GM10248 (cell line): ENCODE measurements around the gene NDUFS8.

Experiments used
- CTCF ChIA-PET: fragments of 300-600 bp; sonication (Branson Sonifier 250); formaldehyde crosslinking; extraction: SDS; loops from one replicate; lab custom pipeline; 2021; ENCODE audit warnings: antibody characterized with exemption; lab: Yijun Ruan, JAX
- POLR2A ChIA-PET: fragments of 350-650 bp; sonication (Branson Sonifier 250); formaldehyde crosslinking; extraction: SDS; loops from one replicate; lab custom pipeline; 2020; ENCODE audit warnings: antibody characterized with exemption; lab: Yijun Ruan, JAX
- DNase-seq: peaks from one replicate; pipeline ENCODE4 v3.0.0; 2012; ENCODE audit errors: extremely low spot score
- TF ChIP-seq, protein P1 (sequence below): IDR thresholded peaks from 2 replicates; pipeline ENCODE4 v1.5.1; 2012; ENCODE audit warnings: mild to moderate bottlenecking, low read depth; ENCODE audit errors: extremely low read depth, missing control alignments, control extremely low read depth

The NDUFS8 gene

DNA sequence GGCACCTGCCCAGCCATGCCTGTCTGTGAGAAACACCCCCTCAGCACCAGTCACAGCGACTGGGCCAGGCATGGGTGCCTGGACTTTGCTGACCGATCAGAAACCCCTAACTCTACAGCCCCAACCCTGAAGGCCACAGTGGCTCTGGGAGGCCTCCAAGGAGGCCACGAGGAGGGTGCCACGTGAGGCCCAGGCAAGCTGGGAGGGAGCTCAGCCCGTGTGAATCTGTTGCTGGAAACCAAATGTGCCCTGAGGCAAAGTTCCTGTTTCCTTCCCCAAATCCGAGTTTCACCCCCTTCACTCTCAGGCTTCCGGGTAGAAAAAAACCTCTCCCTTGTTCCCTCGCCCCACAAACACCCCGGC, 27.9 kb upstream of the NDUFS8 start:
- TF ChIP-seq, protein P1, sequence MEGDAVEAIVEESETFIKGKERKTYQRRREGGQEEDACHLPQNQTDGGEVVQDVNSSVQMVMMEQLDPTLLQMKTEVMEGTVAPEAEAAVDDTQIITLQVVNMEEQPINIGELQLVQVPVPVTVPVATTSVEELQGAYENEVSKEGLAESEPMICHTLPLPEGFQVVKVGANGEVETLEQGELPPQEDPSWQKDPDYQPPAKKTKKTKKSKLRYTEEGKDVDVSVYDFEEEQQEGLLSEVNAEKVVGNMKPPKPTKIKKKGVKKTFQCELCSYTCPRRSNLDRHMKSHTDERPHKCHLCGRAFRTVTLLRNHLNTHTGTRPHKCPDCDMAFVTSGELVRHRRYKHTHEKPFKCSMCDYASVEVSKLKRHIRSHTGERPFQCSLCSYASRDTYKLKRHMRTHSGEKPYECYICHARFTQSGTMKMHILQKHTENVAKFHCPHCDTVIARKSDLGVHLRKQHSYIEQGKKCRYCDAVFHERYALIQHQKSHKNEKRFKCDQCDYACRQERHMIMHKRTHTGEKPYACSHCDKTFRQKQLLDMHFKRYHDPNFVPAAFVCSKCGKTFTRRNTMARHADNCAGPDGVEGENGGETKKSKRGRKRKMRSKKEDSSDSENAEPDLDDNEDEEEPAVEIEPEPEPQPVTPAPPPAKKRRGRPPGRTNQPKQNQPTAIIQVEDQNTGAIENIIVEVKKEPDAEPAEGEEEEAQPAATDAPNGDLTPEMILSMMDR: no peak
- ChIA-PET CTCF (interaction anchor here (1.0 to 1.7 kb wide), 5 partner anchors 8 to 212 kb away, joined by 3 to 8 read pairs (median 4); no protein-coding TSS in a partner anchor), POLR2A (interaction anchor here (0.5 kb wide), 2 partner anchors 44 to 75 kb away, joined by 3 to 5 read pairs; no protein-coding TSS in a partner anchor)
- peak; percentile 58 for DNase-seq

- CTCF ChIA-PET: interaction anchor here (1.0 to 1.7 kb wide), 4 partner anchors 9 to 208 kb away, joined by 3 to 8 read pairs (median 4); no protein-coding TSS in a partner anchor
- peak; percentile 71 for DNase-seq
- TF ChIP-seq, protein P1: no peak
- POLR2A ChIA-PET: interaction anchor here (0.5 kb wide), 2 partner anchors 43 to 75 kb away, joined by 3 to 5 read pairs; no protein-coding TSS in a partner anchor
Observed at GRCh38 chr11:68002938-68003845, 27.3 kb upstream of the NDUFS8 start.

- TF ChIP-seq, protein P1: no peak
- DNase-seq: peak; percentile 94
- ChIA-PET POLR2A (no interaction called here), CTCF (interaction anchor here (0.9 kb wide), 1 partner anchor 10 kb away, joined by 4 read pairs; no protein-coding TSS in a partner anchor)
Observed at GRCh38 chr11:68003846-68004550, 26.5 kb upstream of the NDUFS8 start, which contains the start of gene UNC93B1. UNC93B1 (minus strand) TSS chr11:68004097; CDS start chr11:68004043, 54 bp downstream.

GRCh38 chr11:68004551-68005335, 25.7 kb upstream of the NDUFS8 start:
- no peak for DNase-seq
- ChIA-PET CTCF (interaction anchor here (0.9 kb wide), 1 partner anchor 10 kb away, joined by 4 read pairs; no protein-coding TSS in a partner anchor), POLR2A (no interaction called here)
- TF ChIP-seq, protein P1: no peak

GRCh38 chr11:68006606-68007166, 23.8 kb upstream of the NDUFS8 start:
- ChIA-PET POLR2A (no interaction called here), CTCF (interaction anchor here (0.9 to 1.6 kb wide), 2 partner anchors 12 to 203 kb away, joined by 3 to 5 read pairs; no protein-coding TSS in a partner anchor)
- no peak for DNase-seq
- TF ChIP-seq, protein P1: no peak
